HG02571 (cell line): Measurements from ENCODE around the gene TECPR2.
"Not testable (repeated sequence)": the region's sequence is repeated elsewhere in the genome, so short reads cannot be mapped to it uniquely, and the experiment has no call there.

Source experiments
- ATAC-seq: cut with Tn5 transposase; IDR thresholded peaks from one replicate; pipeline ENCODE4 v1.9.1; 2021; ENCODE audit warnings: mild to moderate bottlenecking, moderate library complexity; ENCODE audit not compliant: unreplicated experiment

The TECPR2 gene

DNA sequence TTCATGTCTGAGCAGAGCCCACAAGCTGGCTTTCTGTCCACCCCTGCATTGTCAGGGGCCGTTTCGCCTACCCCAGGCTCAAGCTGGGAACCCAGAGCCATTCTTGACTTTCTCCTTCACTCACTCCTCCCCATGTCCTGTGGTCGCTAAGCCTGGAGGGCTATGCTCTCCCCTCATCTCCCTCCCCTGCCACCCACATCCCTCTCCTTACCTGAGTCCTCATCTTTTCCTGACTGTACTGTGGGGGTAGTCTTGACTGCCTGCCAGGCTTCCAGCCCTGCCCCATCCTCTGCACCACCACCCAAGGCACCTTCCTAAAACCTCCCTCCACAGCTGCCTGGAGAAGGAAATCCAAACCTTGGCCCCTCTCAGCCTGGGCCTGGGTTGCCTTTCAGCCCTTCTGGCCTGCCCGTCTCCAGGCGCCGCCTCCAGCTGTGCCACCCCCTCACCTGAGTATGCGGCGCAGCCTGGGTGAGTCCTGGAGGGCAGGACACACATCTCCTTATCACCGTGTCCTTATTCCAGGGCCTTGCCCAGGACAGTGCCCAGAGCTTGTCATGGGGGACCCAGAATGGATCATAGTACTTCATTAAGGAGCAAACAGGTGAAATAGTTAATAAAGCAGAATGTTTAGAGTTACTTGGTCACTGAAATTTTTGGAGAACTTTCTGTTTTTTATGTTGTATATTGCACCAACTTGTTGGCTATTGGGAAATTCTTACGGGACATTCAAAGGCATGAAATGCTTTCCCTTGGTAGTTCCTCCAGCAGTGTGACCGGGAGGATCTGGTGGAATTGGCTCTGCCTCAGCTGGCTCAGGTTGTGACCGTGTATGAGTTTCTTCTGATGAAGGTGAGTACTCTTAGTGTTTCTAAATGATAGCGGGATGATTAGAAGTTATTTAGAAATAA, 28.7 kb upstream of the TECPR2 start:
- no peak for ATAC-seq

DNA sequence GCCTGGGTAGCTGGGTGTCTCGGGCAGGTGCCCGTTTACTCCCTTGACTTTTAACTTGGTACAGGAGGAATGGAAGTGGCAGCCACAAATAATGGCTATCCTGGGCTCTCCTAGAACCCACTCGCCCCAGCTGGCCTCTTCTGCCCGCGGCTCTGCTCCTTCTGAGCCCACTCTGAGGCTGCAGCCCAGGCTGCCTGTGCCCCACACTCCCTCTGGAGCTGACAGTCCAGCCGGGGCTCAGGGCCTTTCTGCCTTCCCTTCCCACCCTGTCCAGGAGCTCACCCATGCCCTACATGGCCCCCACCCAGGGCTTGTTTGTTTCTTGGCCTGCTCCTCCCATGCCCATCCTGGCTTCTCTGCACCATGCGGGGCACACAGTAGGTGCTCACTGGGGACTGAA, 27.6 kb upstream of the TECPR2 start:
- no peak for ATAC-seq

DNA sequence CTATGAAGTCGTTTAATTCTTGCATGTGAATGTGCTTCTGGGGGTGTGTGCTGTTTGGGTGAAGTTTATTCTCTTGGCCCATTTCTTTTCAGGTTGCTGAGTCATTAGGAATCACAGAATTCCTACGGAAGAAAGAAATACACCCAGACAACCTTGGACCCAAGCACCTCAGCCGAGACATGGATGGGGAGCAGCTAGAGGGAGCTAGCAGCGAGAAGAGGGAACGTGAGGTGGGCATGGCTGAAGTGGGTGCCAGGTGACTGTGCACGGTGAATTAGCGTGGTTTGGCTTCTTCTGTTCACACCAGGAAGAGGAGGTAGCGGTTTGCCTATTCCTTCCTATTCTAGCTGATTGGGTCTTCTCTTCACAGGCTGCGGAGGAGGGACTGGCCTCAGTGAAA, 24.0 kb upstream of the TECPR2 start:
- no peak for ATAC-seq

DNA sequence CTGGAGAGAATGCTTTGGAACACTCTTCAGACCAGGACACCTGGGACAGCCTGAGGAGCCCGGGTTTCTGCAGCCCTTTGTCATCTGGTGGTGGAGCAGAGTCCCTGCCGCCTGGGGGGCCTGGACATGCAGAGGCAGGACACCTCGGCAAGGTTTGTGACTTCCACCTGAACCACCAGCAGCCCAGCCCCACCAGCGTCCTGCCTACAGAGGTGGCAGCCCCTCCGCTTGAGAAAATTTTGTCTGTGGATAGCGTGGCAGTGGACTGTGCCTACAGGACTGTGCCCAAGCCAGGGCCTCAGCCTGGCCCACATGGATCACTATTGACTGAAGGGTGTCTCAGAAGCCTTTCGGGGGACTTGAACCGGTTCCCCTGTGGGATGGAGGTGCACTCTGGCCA, 21.2 kb upstream of the TECPR2 start:
- ATAC-seq = no peak

DNA sequence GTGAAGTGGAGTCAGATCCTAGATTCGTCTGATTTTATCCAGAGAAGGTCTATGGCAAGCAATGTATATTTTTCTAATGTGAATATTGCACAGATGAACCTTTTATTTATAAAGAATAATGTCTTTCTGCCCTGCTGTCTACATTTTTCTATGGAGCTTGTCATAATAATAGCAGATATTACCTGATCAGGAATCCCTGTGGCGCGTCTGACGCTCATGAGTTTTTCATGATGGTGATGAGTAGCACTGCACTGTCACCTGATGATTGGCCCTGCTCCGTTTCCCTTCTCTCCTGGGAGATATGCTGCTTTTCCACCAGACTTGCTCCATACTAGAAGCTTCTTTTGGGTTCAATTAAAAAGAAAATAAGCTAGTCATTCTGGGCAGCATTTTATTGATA, 20.5 kb upstream of the TECPR2 start:
- no peak for ATAC-seq

DNA sequence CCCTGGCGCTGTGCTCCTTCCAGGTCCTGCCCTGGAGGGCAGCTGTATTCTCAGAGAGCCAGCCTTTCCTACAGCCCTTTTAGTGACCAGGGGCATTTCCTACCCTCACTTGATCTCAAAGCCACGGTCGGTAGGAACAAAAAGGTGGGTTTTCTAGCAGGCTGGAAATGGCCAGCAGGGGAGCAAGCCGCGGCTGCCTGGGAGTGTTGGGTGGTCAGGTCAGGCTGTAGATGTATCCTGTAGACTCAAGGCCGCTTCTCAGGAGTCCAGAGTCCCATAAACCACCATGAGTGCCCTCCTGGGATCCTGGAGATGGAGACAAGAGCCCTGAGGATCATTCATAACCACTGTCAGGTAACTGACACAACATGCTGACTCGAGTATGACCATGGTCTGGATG, 18.7 kb upstream of the TECPR2 start:
- no peak for ATAC-seq

DNA sequence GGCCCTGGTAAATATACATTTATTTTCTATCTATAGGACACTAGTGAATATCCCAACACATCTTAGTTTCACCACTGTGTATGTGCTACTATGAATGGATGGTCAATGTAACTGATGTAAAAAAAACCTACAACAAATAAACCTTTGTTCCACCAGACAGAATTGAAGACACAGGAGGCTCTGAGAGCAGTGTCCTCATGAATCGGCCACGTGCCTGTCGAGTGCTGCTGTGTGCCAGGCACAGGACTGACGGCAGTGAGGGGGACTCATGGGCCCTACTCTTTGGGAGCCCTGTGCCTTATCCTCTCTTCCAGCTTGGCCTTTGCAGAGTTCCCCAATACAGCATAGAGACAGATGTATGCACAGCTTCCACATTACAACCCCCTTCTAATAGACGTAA, 18.3 kb upstream of the TECPR2 start:
- no peak for ATAC-seq

DNA sequence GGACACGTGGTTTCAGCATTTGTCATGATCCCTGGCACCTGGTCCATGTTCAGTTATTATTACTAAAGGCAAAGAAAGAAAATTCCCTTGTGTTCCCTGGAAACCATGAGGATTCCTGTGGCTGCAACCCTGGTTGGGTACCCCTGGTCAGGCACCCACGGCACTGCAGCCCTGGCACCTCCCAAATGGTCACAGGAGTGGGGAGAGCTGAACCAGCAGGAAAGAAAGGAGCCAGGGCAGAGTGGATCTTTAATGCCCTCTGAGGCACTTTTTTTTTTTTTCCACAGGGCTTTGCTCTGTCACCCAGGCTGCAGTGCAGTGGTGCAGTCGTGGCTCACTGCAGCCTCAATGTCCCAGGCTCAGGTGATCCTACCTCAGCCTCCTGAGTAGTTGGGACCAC, 17.5 kb upstream of the TECPR2 start:
- ATAC-seq = no peak

DNA sequence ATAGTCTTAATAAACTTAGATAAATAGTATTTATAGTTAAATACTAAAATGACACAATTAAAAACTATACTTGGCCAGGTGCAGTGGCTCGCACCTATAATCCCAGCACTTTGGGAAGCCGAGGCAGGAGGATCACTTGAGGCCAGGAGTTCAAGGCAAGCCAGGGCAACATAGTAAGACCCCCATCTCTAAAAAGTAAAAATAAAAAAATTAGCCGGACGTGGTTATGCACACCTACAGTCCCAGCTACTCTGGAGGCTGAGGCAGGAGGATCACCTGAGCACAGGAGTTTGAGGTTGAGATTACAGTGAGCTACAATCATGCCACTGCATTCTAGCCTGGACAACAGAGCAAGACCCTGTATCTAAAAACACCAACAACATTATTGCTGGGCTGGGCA, 16.1 kb upstream of the TECPR2 start:
- no peak for ATAC-seq

DNA sequence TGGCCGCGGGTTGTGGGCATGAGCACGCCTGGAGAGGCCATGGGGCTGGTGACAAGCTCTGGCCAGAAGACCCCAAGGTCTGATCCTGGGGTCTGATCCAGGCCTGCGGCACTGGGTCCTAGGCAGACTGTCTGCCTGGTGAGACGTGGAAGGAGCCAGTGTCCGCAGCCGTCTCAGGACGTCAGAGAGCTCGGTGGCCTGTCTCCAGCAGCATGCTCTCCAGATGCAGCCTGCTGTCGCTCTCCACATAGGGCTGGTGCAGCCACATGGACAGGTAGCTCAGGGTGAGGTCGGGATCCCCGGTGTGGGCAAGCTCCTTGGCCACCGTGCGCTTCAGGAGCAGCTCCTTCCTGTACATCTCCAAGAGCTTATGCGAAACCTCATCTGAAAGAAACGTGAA, 14.4 kb upstream of the TECPR2 start:
- no peak for ATAC-seq

DNA sequence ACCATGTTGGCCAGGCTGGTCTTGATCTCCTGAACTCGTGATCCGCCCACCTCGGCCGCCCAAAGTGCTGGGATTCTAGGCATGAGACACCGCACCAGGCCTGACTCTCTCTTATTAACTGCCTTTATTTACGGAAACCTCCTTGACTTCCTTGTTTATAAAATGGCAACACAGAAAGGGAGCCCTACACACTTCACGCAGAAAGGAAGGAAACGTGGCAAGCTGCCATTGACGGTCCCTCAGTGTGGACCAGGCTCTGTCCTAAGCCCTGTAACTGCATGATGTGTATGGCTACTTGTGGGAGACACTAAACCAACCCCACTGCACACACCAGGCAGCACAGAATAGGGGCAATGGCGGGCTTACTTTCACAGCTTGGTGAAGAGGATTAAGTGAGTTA, 11.7 kb upstream of the TECPR2 start:
- ATAC-seq = no peak

DNA sequence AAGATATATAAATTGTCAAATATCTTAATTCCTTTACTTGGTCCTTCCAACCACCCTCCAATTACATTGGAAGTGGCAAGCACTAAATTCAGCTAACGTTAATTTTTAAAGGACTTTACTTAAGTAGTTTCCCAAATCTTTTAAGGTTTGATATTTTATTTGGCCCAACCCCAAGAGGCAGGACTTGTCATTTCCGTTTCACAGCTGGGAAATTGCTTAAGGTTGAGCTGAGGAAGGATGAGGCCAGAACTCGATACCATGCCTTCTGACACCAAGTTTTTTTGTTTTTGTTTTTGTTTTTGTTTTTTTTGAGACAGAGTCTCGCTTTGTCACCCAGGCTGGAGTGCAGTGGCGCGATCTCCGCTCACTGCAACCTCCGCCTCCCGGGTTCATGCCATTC, 11.1 kb upstream of the TECPR2 start:
- ATAC-seq = not testable (repeated sequence)

DNA sequence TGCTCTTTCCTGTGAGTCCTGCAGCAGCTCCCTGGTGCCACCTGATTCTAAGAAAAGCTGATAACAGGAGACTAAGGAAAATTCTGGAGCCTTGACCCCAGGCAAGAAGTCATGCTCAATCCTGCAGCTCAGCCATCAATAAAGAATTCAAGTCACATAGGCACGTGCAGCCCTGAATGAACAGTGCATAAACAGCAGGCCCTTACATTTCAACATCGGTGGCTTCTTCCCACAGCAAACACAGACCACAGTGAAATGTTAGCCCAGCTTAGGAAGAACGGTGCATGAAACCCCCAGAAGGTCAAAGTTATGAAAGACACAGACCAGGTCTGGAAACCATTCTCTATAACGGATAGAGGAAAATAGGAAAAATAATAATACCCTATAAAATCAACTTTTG, 10.5 kb upstream of the TECPR2 start:
- no peak for ATAC-seq

DNA sequence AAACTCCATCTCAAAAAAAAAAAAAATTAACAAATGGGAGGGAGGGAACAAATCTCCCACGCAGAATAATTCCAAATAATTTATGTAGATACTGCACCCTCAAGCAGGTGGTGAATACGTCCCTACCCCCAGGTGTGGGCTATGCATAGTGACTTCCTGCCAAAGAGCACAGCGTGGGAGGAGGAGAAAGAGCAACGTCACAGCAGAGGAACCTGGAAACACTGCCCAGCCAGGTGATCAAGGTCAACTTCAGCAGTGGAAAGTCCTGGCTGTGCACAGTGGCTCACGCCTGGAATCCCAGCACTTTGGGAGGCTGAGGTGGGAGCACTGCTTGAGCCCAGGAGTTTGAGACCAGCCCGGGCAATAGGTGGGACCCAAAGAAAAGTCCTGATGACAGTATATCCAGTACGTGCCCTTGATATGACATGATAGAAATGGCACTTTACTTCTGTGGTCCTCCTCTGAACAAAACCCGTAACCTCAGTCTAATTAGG, 9.6 kb upstream of the TECPR2 start:
- no peak for ATAC-seq

DNA sequence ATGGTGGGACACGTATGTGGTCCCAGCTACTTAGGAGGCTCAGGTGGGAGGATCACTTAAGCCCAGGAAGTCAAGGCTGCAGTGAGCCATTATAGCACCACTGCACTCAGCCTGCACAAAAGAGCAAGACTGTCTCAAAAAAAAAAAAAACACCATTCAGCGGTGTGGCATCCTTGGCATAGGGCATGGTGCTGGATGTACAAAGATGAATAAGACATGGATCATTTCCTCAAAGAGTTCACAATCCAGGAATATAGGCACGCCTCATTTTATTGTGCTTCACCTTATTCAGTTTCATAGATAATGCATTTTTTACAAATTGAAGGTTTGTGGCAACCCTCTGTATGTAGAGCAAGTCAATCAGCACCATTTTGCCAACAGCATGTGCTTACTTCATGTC, 6.5 kb upstream of the TECPR2 start:
- ATAC-seq = no peak

DNA sequence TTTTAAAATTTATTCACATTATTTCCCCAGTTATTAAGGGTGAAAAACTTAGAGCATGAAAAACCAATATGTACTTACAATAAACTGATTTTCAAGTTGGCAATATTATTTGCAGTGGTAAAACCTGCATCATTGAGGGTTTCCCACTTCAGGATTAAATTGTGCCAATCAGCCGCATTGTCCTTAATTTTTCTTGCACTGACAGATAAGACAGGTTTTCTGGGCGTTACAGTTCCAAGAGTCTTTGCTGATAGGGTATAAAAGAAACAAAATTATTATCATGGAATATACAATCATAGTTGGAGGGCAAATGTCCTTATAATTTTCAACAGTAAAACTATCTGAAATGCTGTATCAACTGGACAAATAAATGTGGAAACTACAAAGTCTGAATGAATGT, 3.4 kb upstream of the TECPR2 start:
- ATAC-seq = no peak

DNA sequence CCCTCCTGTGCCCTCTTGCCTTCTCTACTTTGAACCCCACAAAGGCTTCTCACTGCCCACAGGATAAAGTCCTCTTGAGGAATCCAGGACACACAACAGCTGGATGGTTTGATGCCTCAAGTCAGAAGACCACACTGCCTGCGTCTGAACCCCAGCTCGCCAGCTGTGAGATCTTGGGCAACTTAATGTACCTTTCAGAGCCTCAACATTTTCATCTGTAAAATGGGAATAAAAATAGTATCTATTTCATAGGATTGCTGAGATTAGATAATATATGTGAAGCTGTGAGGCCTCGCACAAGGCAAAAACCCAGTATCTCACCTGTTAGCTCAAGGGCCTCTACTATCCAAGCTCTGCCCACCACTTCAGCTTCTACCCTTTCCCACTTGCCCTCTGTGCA, 2.4 kb upstream of the TECPR2 start:
- no peak for ATAC-seq

DNA sequence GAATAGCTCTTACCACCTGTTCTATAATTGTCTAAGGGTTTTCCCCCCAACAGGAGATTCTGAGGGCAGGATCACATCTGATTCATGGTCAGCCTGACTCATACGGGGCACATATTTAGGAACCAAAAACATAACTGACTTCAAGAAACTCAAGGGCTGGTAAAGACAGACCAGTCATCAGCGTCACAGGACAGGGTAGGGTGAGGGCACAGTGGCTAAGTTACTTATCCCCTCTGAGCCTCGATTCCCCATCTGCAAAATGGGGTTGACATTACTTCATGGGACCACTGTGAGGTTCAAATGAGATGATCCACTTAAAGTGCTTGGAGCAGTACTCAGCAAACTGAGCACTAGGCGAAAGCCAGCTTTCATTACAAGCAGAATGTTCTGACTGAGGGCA, 657 bp upstream of the TECPR2 start:
- no peak for ATAC-seq

DNA sequence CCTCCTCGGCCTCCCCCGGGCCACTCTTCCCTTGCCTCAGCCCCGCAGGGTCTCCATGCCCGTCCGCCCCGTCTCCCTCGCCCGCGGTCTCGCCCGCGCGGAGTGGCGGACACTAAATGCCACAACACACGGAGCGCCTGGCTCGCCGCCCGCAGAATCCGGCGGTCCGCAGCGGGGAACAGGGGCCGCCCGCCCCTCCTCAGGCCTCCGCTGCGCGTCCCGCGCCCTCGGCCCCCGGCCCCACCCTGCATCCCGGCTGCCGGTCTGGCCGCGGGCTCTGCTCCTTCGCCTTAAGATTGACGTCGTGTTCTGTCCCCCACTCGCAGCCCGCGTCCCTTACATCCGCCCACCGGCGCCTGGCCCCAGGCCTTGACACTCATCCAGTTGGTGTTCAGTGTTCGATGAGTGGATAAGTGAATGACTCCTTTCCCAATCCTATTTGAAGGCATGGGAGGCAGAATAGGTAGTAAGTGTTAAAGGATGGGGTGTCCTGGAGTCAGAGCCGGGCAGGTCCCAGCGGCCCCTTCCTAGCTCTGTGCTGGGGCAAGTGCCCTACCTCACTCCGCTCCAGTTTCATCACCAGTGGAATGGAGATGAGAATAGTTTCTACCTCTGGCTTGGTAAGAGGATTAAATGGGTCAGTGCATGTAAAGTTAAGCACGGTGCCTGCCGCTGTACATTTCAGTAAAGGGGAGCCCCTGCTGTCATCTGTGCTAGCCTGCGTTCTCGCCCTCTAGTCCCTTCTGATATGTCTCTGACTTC, 622 bp downstream of the TECPR2 start:
- ATAC-seq = peak; percentile 10

DNA sequence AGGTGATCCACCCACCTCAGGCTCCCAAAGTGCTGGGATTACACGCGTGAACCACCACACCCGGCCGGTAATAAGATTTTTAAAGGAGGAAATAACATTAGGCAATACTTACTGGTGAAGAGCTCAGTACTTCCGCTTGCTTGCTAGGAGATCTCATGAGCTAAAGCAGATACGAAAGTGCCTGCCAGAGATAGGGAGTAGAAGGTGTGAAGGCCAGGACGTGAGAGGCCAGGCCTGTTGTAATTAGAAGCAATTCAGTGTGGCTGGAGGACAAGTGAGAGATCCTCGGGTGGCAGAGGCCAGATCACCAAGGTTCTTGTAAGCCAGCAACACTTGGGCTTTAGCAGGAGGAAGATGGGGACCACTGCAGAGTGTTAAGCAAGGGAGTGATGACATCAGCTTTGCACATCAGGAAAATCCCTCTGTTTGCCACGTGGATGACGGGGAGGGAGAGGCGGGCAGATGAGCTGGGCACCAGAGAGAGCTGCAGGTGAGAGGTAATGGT, 7.6 kb downstream of the TECPR2 start:
- no peak for ATAC-seq

DNA sequence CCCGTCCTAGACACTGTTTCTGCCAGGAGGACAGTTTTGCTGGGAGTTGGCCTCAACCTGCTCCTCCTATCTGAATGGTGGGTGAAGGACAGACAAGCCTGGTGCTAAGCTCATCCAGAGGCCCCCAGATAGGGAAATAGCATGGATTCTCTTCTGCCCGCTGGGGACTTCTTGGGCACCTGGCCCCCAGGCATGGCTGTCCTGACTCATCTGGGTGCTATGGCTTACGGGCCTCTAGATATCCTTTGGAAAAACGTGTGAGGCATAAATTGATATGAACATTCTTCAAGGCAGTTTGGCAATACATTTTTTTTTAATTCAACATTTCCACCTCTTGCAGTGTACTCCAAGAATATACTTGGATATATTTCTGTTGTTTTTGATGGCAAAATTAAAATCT, 8.6 kb downstream of the TECPR2 start:
- ATAC-seq = no peak

DNA sequence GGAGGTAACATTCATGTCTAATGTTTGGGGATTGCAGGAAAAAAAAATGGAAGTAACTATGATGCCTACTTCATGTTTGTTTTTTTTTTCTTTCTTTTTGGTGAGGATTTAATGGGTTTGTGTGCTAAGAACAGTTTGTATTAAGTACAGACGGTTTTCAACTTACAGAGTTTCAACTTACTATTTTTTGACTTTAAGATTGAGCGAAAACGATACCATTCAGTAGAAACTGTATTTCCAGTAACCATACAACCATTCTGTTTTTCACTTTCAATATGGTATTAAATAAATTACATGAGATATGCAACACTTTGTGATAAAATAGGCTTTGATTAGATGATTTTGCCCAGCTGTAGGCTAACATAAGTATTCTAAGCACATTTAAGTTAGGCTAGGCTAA, 10.4 kb downstream of the TECPR2 start:
- no peak for ATAC-seq
